A549 (cell line): ENCODE results near the gene PRKAG3. TPM values are rescaled to one million over a fixed set of nuclear protein-coding genes. Genes with fewer than 3 reads are reported as not detected.

Experiments
- ATAC-seq, 2 experiments: fragments of 200-7000 bp in 1 of 2; fragments of >200 bp in 1 of 2; cut with Nextera tagmentation in 1 of 2; cut with Tn5 transposase in 1 of 2; 3 replicates each; pipeline versions ENCODE4 v1.8.0 to v1.9.1; 2018 to 2020; ENCODE audit warnings: mild to moderate bottlenecking in 1 of 2, moderate library complexity in 1 of 2
- CTCF ChIA-PET: fragments of 300-600 bp; sonication (Branson Sonifier 250); formaldehyde crosslinking; extraction: SDS; loops from one replicate; lab custom pipeline; 2021; ENCODE audit warnings: antibody characterized with exemption, inconsistent platforms; lab: Yijun Ruan, JAX
- POLR2A ChIA-PET: fragments of 350-600 bp; formaldehyde crosslinking; extraction: SDS; loops from one replicate; lab custom pipeline; 2021; ENCODE audit warnings: antibody characterized with exemption, inconsistent platforms; lab: Yijun Ruan, JAX
- DNase-seq, 2 experiments: peaks; one replicate each; pipeline versions ENCODE4 v3.0.0 to v3.0.0-alpha.2; 2011 to 2016; ENCODE audit warnings: low read depth in 1 of 2, low spot score in 1 of 2
- FAIRE-seq: peaks from 2 replicates; lab custom pipeline; 2011; peaks lifted over from hg19 to GRCh38; lab: Jason Lieb, UNC
- H3K27ac ChIP-seq, 2 experiments: fragments of >200 bp; sonication (Bioruptor Twin); formaldehyde crosslinking; 3 replicates each; pipeline ENCODE4 v1.5.1; 2016 to 2017
- H3K4me1 ChIP-seq: fragments of >200 bp; sonication (Bioruptor Twin); formaldehyde crosslinking; 3 replicates; pipeline ENCODE4 v1.6.1; 2016
- H3K4me2 ChIP-seq: fragments of >200 bp; sonication (Bioruptor Twin); formaldehyde crosslinking; 3 replicates; pipeline ENCODE4 v1.6.1; 2016
- H3K4me3 ChIP-seq: fragments of >200 bp; sonication (Bioruptor Twin); formaldehyde crosslinking; 3 replicates; pipeline ENCODE4 v1.5.1; 2016
- H3K9me3 ChIP-seq: fragments of >200 bp; sonication (Bioruptor Twin); formaldehyde crosslinking; 3 replicates; pipeline ENCODE4 v1.6.1; 2016
- BHLHE40 ChIP-seq: IDR thresholded peaks from 2 replicates; pipeline ENCODE4 v1.6.1; 2012; ENCODE audit warnings: low read depth, low read length, inconsistent platforms
- CBX8 ChIP-seq: fragments of 200-600 bp; sonication (generic); IDR thresholded peaks from 2 replicates; pipeline ENCODE4 v1.6.1; 2016
- CEBPB ChIP-seq, 2 experiments: fragments of >200 bp in 1 of 2; sonication (Bioruptor Twin) in 1 of 2; formaldehyde crosslinking in 1 of 2; IDR thresholded peaks; 2 replicates each; pipeline ENCODE4 v1.6.1; 2012 to 2016
- EHF ChIP-seq: fragments of 250-450 bp; sonication (Bioruptor Pico); IDR thresholded peaks from 2 replicates; pipeline ENCODE4 v1.5.0; 2020; ENCODE audit warnings: mild to moderate bottlenecking
- EHMT2 ChIP-seq: fragments of 200-600 bp; sonication (generic); IDR thresholded peaks from 2 replicates; pipeline ENCODE4 v1.6.1; 2016; ENCODE audit warnings: antibody characterized with exemption, low read depth, mild to moderate bottlenecking, moderate library complexity
- ESRRA ChIP-seq: fragments of 150-350 bp; IDR thresholded peaks from 2 replicates; pipeline ENCODE4 v1.6.1; 2014; ENCODE audit warnings: mild to moderate bottlenecking, low read length, borderline replicate concordance
- FOSL2 ChIP-seq, 2 experiments: fragments of 450-650 bp in 1 of 2; fragments of >200 bp in 1 of 2; sonication (Bioruptor Twin) in 1 of 2; formaldehyde crosslinking; IDR thresholded peaks; 2 replicates each; pipeline versions ENCODE4 v1.5.0 to v1.6.1; 2016 to 2020; ENCODE audit warnings: mild to moderate bottlenecking in 1 of 2, moderate library complexity in 1 of 2
- FOXS1 ChIP-seq: fragments of 250-450 bp; sonication (Bioruptor Pico); IDR thresholded peaks from 2 replicates; pipeline ENCODE4 v1.5.0; 2020; ENCODE audit warnings: mild to moderate bottlenecking, moderate library complexity
- HDAC2 ChIP-seq: fragments of 200-600 bp; sonication (generic); IDR thresholded peaks from 2 replicates; pipeline ENCODE4 v1.6.1; 2016
- HOXA7 ChIP-seq: fragments of 250-450 bp; sonication (Bioruptor Pico); IDR thresholded peaks from 2 replicates; pipeline ENCODE4 v1.5.0; 2020; ENCODE audit warnings: mild to moderate bottlenecking, moderate library complexity
- JUNB ChIP-seq: fragments of >200 bp; sonication (Bioruptor Twin); formaldehyde crosslinking; IDR thresholded peaks from 2 replicates; pipeline ENCODE4 v1.6.1; 2016
- KDM1A ChIP-seq: fragments of 200-600 bp; sonication (generic); IDR thresholded peaks from 2 replicates; pipeline ENCODE4 v1.6.1; 2016; ENCODE audit warnings: low read depth, mild to moderate bottlenecking
- KDM5A ChIP-seq: fragments of 200-600 bp; sonication (generic); IDR thresholded peaks from 2 replicates; pipeline ENCODE4 v1.6.1; 2016; ENCODE audit warnings: antibody characterized with exemption, mild to moderate bottlenecking
- MAFK ChIP-seq: fragments of 450-650 bp; IDR thresholded peaks from 2 replicates; pipeline ENCODE4 v1.6.1; 2014; ENCODE audit not compliant: partially characterized antibody
- MYC ChIP-seq: IDR thresholded peaks from 2 replicates; pipeline ENCODE4 v1.6.1; 2012; ENCODE audit warnings: mild to moderate bottlenecking, inconsistent platforms, low read length, improper control_type of control experiment, borderline replicate concordance
- PHF8 ChIP-seq: fragments of 200-600 bp; sonication (generic); IDR thresholded peaks from 2 replicates; pipeline ENCODE4 v1.6.1; 2016; ENCODE audit warnings: low read depth, mild to moderate bottlenecking, antibody characterized with exemption, moderate library complexity, borderline replicate concordance
- RARB ChIP-seq: fragments of 250-450 bp; sonication (Bioruptor Pico); IDR thresholded peaks from 2 replicates; pipeline ENCODE4 v1.8.0; 2021; ENCODE audit warnings: mild to moderate bottlenecking, moderate library complexity
- RCOR1 ChIP-seq: fragments of 150-350 bp; IDR thresholded peaks from 2 replicates; pipeline ENCODE4 v1.6.1; 2014; ENCODE audit warnings: antibody characterized with exemption, low read length, low read depth
- RFX5 ChIP-seq: fragments of 450-650 bp; IDR thresholded peaks from 2 replicates; pipeline ENCODE4 v1.7.1; 2014; ENCODE audit warnings: antibody characterized with exemption, mild to moderate bottlenecking, moderate library complexity
- RNF2 ChIP-seq: fragments of 200-600 bp; sonication (generic); IDR thresholded peaks from 2 replicates; pipeline ENCODE4 v1.6.1; 2016; ENCODE audit warnings: low read depth, mild to moderate bottlenecking, antibody characterized with exemption, moderate library complexity, borderline replicate concordance
- SREBF2 ChIP-seq: fragments of 450-650 bp; IDR thresholded peaks from 2 replicates; pipeline ENCODE4 v1.6.1; 2014; ENCODE audit warnings: mild to moderate bottlenecking, moderate library complexity
- TFCP2L1 ChIP-seq: fragments of 250-450 bp; sonication (Bioruptor Pico); IDR thresholded peaks from 2 replicates; pipeline ENCODE4 v1.5.0; 2021; ENCODE audit warnings: mild to moderate bottlenecking
- ZFP36 ChIP-seq: fragments of 450-650 bp; IDR thresholded peaks from 2 replicates; pipeline ENCODE4 v1.6.1; 2014; ENCODE audit warnings: borderline replicate concordance; ENCODE audit not compliant: partially characterized antibody
- ZSCAN20 ChIP-seq: fragments of 250-450 bp; sonication (Bioruptor Pico); IDR thresholded peaks from 2 replicates; pipeline ENCODE4 v1.8.0; 2022; ENCODE audit warnings: mild to moderate bottlenecking, moderate library complexity
- WGBS: methylation state at CpG from one replicate; pipeline ENCODE4 v1.1.6; 2017; ENCODE audit errors: missing lambda C conversion rate; 5-methylcytosine and 5-hydroxymethylcytosine counted together
- polyA plus RNA-seq, 4 experiments: library from polyadenylated mRNA; depleted of rRNA in 3 of 4; stranded (reverse); fragments of >200 nt; fragmentation: RNase III in 1 of 4; extraction: RNeasy Plus Mini Kit Qiagen cat#74134 plus additional on column Dnase treatment in 1 of 4; gene quantifications; 2 replicates in 3 of 4; 3 replicates in 1 of 4; pipeline ENCODE4 v1.2.3, GENCODE V29; 2011 to 2017
- TF ChIP-seq, protein P1 (sequence below): fragments of 450-650 bp; IDR thresholded peaks from 2 replicates; pipeline ENCODE4 v1.6.1; 2014; ENCODE audit warnings: antibody characterized with exemption
- TF ChIP-seq, protein P2 (sequence below): fragments of 250-450 bp; sonication (Bioruptor Pico); IDR thresholded peaks from 2 replicates; pipeline ENCODE4 v1.5.0; 2021; ENCODE audit warnings: mild to moderate bottlenecking, moderate library complexity, borderline replicate concordance
- TF ChIP-seq, protein P3 (sequence below): fragments of >200 bp; sonication (Bioruptor Twin); formaldehyde crosslinking; IDR thresholded peaks from 3 replicates; pipeline ENCODE4 v1.5.1; 2016
- TF ChIP-seq, protein P4 (sequence below): fragments of 200-600 bp; sonication (generic); IDR thresholded peaks from 2 replicates; pipeline ENCODE4 v1.6.1; 2016; ENCODE audit warnings: antibody characterized with exemption, mild to moderate bottlenecking, moderate library complexity
- TF ChIP-seq, protein P5 (sequence below): fragments of >200 bp; sonication (Bioruptor Twin); formaldehyde crosslinking; IDR thresholded peaks from 2 replicates; pipeline ENCODE4 v1.6.1; 2016

PRKAG3 gene
- polyA plus RNA-seq, 2 of the 4 experiments (the other 2 are of a cell fraction), result not detected

DNA sequence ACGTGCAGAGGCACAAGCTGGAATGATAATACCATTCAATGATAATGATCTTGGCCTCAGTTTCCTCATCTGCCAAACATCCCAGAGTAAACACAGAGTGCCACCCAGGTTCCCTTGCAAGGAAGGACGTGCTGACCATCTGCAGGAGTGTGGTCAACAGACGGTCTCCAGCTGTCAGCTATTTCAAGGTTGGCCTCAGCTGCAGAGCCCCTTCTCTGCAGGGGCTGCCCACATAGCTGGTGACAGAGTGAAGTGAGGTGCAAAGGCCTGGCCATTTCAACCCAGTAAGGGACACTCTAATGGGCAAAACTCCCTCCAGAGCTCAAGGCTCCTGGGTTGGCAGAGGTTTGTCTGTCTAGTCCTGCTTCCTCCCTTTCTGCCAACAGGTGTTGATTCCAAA, 19.7 kb upstream of the PRKAG3 start:
- no peak overlapping the region for H3K4me2 ChIP-seq
- ChIA-PET CTCF (interaction anchor here (1.2 to 6.2 kb wide), 9 partner anchors 13 to 194 kb away, joined by 3 to 57 read pairs (median 8); partner anchors contain the start of genes BCS1L, TTLL4 and ZNF142), POLR2A (no interaction called here)
- H3K27ac ChIP-seq, result no peak overlapping the region
- peaks cover 11% of the 10 kb centered on the region for H3K4me1 ChIP-seq
- WGBS, result 64% methylated on average over 2 of the region's 3 CpGs
- FAIRE-seq (no peak), ATAC-seq (no peak)
- TF ChIP-seq HDAC2 (no peak), ZFP36 (no peak), JUNB (no peak), CBX8 (no peak), FOXS1 (no peak), ZSCAN20 (CRISPR knock-in tag) (no peak), SREBF2 (no peak), RARB (CRISPR knock-in tag) (no peak), RFX5 (no peak), ESRRA (no peak), TFCP2L1 (CRISPR knock-in tag) (no peak), CEBPB (IDR thresholded peaks at IDR 0.05) (no peak), PHF8 (no peak), KDM5A (no peak), RCOR1 (no peak), HOXA7 (CRISPR knock-in tag) (no peak), RNF2 (no peak), FOSL2 (IDR thresholded peaks at IDR 0.05) (no peak), FOSL2 (CRISPR knock-in tag; IDR thresholded peaks at IDR 0.05) (no peak)
- TF ChIP-seq, protein P1, sequence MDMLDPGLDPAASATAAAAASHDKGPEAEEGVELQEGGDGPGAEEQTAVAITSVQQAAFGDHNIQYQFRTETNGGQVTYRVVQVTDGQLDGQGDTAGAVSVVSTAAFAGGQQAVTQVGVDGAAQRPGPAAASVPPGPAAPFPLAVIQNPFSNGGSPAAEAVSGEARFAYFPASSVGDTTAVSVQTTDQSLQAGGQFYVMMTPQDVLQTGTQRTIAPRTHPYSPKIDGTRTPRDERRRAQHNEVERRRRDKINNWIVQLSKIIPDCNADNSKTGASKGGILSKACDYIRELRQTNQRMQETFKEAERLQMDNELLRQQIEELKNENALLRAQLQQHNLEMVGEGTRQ, result no peak
- TF ChIP-seq, protein P2, sequence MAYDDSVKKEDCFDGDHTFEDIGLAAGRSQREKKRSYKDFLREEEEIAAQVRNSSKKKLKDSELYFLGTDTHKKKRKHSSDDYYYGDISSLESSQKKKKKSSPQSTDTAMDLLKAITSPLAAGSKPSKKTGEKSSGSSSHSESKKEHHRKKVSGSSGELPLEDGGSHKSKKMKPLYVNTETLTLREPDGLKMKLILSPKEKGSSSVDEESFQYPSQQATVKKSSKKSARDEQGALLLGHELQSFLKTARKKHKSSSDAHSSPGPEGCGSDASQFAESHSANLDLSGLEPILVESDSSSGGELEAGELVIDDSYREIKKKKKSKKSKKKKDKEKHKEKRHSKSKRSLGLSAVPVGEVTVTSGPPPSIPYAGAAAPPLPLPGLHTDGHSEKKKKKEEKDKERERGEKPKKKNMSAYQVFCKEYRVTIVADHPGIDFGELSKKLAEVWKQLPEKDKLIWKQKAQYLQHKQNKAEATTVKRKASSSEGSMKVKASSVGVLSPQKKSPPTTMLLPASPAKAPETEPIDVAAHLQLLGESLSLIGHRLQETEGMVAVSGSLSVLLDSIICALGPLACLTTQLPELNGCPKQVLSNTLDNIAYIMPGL, result no peak
- TF ChIP-seq, all 56 proteins: peak for 0
- DNase-seq, result no peak
- no peak overlapping the region for H3K4me3 ChIP-seq
- H3K9me3 ChIP-seq, result no peaks in the 10 kb centered on the region

DNA sequence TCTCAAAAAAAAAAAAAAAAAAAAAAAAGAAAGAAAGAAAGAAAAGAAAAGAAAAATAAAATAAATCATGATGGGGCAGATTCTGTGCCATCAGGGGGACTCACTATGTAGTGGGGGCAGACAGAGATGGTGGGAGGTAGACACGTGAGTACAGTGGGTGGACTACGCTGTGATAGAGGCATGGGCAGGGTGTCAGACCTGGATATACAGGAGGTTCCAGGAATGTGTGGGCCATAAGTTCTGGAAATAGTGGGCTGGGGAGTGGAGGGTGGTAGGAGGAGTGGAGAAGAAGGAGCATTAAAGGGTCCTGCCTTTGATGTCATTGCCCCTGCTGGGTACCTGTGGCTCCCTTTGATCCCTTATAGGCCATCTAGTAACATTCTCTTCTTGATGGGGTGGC, 19.2 kb upstream of the PRKAG3 start:
- WGBS, result 62% methylated on average over 2 of the region's 2 CpGs
- no peak overlapping the region for H3K4me3 ChIP-seq
- CTCF ChIA-PET, result interaction anchor here (1.9 to 6.2 kb wide), 5 partner anchors 26 to 191 kb away, joined by 8 to 57 read pairs (median 13); partner anchors contain the start of genes BCS1L, TTLL4 and ZNF142
- H3K27ac ChIP-seq, result no peak overlapping the region
- DNase-seq, result no peak
- POLR2A ChIA-PET, result no interaction called here
- no peaks in the 10 kb centered on the region for H3K9me3 ChIP-seq
- no peak for ATAC-seq
- FAIRE-seq, result no peak
- peaks cover 11% of the 10 kb centered on the region for H3K4me1 ChIP-seq
- no peak overlapping the region for H3K4me2 ChIP-seq
- TF ChIP-seq CBX8 (no peak), MYC (no peak), ZFP36 (no peak), EHMT2 (no peak), KDM1A (no peak), BHLHE40 (no peak), EHF (CRISPR knock-in tag) (no peak), RARB (CRISPR knock-in tag) (no peak), TFCP2L1 (CRISPR knock-in tag) (no peak), FOSL2 (IDR thresholded peaks at IDR 0.05) (no peak), FOSL2 (CRISPR knock-in tag; IDR thresholded peaks at IDR 0.05) (no peak), RNF2 (no peak), MAFK (no peak), RCOR1 (no peak)
- TF ChIP-seq, protein P3, sequence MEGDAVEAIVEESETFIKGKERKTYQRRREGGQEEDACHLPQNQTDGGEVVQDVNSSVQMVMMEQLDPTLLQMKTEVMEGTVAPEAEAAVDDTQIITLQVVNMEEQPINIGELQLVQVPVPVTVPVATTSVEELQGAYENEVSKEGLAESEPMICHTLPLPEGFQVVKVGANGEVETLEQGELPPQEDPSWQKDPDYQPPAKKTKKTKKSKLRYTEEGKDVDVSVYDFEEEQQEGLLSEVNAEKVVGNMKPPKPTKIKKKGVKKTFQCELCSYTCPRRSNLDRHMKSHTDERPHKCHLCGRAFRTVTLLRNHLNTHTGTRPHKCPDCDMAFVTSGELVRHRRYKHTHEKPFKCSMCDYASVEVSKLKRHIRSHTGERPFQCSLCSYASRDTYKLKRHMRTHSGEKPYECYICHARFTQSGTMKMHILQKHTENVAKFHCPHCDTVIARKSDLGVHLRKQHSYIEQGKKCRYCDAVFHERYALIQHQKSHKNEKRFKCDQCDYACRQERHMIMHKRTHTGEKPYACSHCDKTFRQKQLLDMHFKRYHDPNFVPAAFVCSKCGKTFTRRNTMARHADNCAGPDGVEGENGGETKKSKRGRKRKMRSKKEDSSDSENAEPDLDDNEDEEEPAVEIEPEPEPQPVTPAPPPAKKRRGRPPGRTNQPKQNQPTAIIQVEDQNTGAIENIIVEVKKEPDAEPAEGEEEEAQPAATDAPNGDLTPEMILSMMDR, result no peak
- TF ChIP-seq, protein P4, sequence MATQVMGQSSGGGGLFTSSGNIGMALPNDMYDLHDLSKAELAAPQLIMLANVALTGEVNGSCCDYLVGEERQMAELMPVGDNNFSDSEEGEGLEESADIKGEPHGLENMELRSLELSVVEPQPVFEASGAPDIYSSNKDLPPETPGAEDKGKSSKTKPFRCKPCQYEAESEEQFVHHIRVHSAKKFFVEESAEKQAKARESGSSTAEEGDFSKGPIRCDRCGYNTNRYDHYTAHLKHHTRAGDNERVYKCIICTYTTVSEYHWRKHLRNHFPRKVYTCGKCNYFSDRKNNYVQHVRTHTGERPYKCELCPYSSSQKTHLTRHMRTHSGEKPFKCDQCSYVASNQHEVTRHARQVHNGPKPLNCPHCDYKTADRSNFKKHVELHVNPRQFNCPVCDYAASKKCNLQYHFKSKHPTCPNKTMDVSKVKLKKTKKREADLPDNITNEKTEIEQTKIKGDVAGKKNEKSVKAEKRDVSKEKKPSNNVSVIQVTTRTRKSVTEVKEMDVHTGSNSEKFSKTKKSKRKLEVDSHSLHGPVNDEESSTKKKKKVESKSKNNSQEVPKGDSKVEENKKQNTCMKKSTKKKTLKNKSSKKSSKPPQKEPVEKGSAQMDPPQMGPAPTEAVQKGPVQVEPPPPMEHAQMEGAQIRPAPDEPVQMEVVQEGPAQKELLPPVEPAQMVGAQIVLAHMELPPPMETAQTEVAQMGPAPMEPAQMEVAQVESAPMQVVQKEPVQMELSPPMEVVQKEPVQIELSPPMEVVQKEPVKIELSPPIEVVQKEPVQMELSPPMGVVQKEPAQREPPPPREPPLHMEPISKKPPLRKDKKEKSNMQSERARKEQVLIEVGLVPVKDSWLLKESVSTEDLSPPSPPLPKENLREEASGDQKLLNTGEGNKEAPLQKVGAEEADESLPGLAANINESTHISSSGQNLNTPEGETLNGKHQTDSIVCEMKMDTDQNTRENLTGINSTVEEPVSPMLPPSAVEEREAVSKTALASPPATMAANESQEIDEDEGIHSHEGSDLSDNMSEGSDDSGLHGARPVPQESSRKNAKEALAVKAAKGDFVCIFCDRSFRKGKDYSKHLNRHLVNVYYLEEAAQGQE, result no peak
- TF ChIP-seq, protein P5, sequence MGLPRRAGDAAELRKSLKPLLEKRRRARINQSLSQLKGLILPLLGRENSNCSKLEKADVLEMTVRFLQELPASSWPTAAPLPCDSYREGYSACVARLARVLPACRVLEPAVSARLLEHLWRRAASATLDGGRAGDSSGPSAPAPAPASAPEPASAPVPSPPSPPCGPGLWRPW, result no peak
- TF ChIP-seq, protein P1, result no peak
